TTC549 (cell line): ENCODE results near the gene AHCYL2.
A peak's percentile ranks its signal among the peaks of the same experiment; 100 is the strongest.
"Not testable (repeated sequence)": the region's sequence is repeated elsewhere in the genome, so short reads cannot be mapped to it uniquely, and the experiment has no call there.

ENCODE experiments used
- FAIRE-seq: peaks from 2 replicates; lab custom pipeline; 2012; peaks lifted over from hg19 to GRCh38; lab: Jason Lieb, UNC

Gene AHCYL2

GRCh38 chr7:129295015-129295423 is 70.2 kb downstream of the AHCYL2 start:
- no peak for FAIRE-seq

- FAIRE-seq, result peak; percentile 64
Measured at GRCh38 chr7:129298268-129298893, 73.6 kb downstream of the AHCYL2 start.

GRCh38 chr7:129299889-129300288 is 75.1 kb downstream of the AHCYL2 start:
- no peak for FAIRE-seq

DNA sequence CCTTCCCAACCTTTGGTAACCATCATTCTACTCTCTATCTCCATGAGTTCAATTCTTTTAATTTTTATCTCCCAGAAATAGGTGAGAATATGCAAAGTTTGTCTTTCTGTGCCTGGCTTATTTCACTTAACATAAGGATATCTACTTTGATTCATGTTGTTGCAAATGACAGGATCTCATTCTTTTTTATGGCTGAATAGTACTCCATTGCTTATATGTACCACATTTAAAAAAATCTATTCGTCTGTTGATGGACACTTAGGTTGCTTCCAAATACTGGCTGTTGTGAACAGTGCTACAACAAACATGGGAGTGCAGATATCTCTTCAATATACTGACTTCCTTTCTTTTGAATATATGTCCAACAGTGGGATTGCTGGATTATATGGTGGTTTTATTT is 75.5 kb downstream of the AHCYL2 start:
- FAIRE-seq, result not testable (repeated sequence)

DNA sequence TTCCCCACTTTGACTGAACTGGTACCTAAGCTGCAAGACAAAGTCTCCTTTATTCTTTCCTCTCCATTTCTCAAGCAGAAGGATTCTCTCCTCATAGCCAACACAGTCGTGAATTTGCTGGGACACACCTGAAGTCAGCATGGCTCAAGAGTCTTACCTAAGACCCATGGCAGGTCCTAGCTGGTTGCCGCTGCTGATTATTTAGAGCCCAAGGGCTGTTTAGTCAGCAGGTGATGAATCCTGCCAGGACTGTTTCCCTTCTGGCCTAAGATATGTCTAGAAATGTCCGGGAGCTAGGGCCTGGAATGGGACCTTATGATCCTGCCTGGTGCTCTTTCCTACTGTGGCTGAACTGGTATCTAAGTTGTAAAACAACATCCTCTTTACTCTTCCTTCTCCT is 82.8 kb downstream of the AHCYL2 start:
- FAIRE-seq, result no peak

GRCh38 chr7:129308047-129308446 is 83.2 kb downstream of the AHCYL2 start:
- FAIRE-seq, result no peak

GRCh38 chr7:129311429-129311828 is 86.6 kb downstream of the AHCYL2 start:
- FAIRE-seq, result no peak

- no peak for FAIRE-seq
Measured at GRCh38 chr7:129313282-129313681, 88.5 kb downstream of the AHCYL2 start.

- FAIRE-seq, result no peak
Measured at GRCh38 chr7:129315960-129316359, 91.1 kb downstream of the AHCYL2 start.

- FAIRE-seq, result no peak
Measured at GRCh38 chr7:129317450-129317849, 92.6 kb downstream of the AHCYL2 start.

GRCh38 chr7:129327076-129327475 is 102.2 kb downstream of the AHCYL2 start:
- no peak for FAIRE-seq

DNA sequence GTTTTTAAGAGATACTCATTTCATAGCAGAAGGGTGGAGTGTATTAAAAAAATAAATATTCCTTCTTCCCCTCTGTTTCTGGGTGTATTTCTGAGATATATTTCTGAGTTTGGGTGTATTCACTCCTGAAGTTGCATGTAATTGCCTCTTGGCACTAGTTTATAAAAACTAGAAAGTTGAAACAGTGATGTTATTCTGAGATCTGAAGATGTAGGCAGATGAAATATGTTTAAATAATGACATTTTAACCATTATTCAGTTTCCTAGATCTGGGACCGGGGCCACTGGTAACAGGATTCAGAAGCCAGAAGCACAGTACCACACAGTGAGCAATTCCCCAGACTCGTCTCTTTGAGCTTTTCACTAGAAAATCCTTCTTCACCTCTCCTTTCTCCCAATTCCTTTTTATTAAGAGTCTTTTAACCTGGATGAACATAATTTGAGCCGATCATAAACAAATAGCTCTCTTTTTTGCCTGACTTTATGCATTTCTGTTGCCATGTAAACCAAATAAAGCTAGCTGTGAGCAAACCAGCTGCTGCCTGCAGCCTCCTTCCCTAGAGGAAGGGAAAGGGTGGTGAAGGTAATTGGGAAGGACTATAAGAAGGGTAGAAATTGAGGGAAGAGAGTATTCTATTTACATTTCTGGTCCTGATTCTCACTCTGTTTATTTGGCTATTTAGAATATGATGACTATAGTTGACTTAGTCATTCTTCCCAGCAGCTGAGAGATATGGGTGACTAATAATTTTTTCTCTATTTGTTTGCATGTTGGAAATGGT is 107.6 kb downstream of the AHCYL2 start:
- FAIRE-seq, result no peak

GRCh38 chr7:129334473-129334872 is 109.6 kb downstream of the AHCYL2 start:
- no peak for FAIRE-seq

- no peak for FAIRE-seq
Measured at GRCh38 chr7:129338450-129338849, 113.6 kb downstream of the AHCYL2 start.

DNA sequence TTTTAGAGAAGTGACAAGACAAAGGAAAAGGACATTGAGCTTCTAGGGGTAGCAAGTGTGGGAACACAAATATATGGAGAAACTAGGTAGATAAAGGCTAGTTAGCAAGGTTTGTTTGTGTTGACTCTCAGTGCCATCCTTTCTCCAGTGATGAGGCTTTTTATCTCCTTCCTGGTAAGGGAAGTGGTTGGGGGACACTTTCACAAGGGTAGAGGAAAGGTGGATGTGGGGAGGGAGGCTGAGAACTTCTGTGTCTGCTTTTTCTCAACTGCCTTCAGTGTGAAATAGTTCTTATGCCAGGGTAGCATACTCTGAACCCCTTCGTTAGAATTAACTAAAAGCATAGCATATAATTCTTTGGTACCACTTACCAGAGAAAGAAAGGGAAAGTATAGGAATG is 116.4 kb downstream of the AHCYL2 start:
- FAIRE-seq, result no peak

GRCh38 chr7:129341816-129342806 is 117.3 kb downstream of the AHCYL2 start:
- FAIRE-seq, result no peak

GRCh38 chr7:129343099-129343700 is 118.4 kb downstream of the AHCYL2 start:
- FAIRE-seq, result peak; percentile 68

DNA sequence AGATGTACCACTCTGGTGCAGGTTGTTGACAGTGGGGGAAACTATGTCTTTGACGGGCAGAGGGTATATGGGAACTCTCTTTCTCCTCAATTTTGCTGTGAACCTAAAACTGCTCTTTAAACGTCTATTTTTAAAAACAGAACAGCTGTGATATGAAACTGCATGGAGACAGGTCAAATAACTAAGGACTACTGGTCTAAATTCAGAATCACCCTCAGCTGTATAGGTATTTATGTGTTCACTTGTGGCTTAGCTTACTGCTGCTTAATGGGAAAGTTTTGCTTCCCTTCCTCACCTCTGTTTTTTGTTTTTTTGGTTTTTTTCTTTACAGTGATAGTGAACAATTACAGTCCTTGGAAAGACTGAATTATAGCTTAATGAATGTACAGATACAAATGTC is 122.5 kb downstream of the AHCYL2 start:
- no peak for FAIRE-seq

GRCh38 chr7:129348023-129348740 is 123.4 kb downstream of the AHCYL2 start:
- FAIRE-seq, result no peak

DNA sequence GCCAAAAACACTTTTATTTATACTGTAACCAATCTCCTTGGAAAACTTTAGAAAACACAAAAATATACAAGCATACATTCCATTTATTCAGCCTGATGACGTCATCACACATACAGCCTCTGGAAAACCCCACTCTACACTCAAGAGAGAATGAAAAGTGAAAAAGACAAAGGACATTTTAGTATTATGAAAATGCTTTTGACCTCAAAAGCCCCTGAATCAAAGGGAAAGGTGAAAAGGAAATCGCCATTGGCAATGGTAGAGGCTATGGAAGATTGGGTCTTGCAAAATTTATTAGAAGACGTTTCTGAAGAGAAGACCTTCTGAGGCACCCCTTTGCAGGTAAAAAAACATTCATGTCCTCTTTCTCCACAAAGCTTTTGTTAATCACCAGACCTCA is 126.5 kb downstream of the AHCYL2 start:
- FAIRE-seq, result no peak

DNA sequence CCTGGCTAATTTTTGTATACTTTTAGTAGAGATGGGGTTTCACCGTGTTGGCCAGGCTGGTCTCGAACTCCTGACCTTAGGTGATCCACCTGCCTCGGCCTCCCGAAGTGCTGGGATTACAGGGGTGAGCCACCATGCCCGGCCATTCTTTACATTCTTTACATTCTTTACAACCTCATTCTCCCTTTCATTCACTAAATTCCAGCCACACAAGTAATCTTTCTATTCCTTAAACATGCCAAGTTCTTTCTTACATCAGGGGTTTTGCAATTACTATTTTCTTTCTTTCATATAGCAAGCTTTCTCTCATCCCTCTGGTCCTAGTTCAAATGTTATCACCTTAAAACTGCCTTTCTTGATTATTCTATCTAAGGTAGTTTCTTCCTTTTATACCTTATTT is 128.3 kb downstream of the AHCYL2 start:
- FAIRE-seq, result not testable (repeated sequence)
